ENCODE data around the gene OR1J4. TPM values are rescaled to one million over a fixed set of nuclear protein-coding genes. Genes with fewer than 3 reads are reported as not detected.
"Not testable (repeated sequence)": the region's sequence is repeated elsewhere in the genome, so short reads cannot be mapped to it uniquely, and the experiment has no call there.

Gene OR1J4, protein sequence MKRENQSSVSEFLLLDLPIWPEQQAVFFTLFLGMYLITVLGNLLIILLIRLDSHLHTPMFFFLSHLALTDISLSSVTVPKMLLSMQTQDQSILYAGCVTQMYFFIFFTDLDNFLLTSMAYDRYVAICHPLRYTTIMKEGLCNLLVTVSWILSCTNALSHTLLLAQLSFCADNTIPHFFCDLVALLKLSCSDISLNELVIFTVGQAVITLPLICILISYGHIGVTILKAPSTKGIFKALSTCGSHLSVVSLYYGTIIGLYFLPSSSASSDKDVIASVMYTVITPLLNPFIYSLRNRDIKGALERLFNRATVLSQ
- total RNA-seq = not detected
- long read RNA-seq = 0 reads

DNA sequence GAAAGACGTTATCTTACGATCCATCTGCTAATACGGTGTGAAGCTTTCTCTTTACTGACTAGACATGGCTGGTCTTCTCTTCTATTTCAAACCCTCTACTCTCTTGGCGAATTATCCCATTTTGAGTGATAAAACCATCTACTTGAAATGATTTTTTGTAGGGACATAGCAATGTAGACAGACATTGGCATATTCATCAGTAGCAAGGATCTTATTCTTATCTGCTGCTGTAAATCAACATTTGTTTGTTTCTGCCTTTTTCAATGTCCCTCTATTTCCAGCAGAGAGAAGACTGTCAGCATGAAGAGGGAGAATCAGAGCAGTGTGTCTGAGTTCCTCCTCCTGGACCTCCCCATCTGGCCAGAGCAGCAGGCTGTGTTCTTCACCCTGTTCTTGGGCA, at the start of gene OR1J4:
Gene OR1J4 (plus strand): TSS at position 301 of the 400 bp plus-strand sequence. CDS start 0 bp downstream, at position 301.
- DNase-seq = no peak
- intact Hi-C loops (cut with micrococcal nuclease) = no loop called here
- ATAC-seq = no peak

DNA sequence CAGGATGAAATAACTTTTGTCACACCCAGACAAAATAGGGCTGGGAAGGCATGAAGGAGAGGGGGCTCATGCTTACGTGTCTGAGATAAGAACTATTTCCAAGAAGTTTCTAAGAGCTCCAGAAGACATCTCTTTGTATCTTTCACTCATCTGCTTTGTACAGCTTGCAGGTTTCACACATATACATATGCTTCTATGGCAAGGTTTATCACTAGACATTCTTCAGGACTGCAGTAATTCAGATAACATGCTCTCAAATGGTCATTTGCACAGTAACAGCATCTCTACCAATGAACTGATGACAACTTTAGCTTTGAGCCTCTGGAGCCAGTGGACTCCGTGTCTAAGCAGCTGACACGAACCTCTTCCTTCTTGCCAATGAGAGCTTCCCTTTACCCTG, 44.4 kb upstream of the OR1J4 start:
- intact Hi-C loops (cut with micrococcal nuclease) = no loop called here
- no peak for ATAC-seq

DNA sequence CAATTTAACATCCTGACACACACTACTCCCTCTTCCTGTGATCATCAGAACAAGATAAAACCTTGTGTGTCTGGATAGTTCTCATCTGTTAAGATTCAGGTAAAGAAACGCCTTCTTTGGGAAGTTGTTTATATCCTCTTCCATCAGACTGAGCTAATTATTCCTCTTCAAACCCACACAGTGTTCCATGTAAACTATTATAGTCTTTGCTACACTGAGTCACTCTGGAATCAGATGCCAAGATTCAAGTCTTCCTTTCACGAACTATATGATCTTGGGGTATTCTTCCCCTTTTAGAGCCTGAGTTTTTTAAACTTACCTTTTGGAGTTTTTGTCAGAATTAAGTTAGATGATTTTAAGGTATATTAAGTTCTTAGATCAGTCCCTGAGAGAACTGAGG, 43.2 kb upstream of the OR1J4 start:
- intact Hi-C loops (cut with micrococcal nuclease) = no loop called here
- ATAC-seq (no peak), DNase-seq (no peak)

More for the DNA sequence above, 44.4 kb upstream of the OR1J4 start:
- DNase-seq = no peak

DNA sequence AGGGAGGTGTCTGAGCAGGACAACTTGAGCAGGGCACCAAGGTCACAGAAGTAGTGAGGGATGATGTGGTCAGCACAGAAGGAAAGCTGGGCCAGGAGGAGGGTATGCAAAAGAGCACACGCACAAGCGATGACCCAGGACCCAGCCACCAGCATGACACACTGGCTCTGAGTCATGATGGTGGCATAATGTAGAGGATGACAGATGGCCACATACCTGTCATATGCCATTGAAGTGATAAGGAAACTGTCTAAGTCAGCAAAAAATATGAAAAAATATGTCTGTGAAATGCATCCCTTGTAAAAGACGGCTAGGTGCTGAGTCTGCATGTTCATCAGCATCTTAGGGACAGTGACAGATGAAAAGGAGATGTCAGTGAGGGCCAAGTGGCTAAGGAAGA, 41.6 kb upstream of the OR1J4 start:
- ATAC-seq (no peak), DNase-seq (no peak)
- intact Hi-C loops (cut with micrococcal nuclease) = no loop called here

DNA sequence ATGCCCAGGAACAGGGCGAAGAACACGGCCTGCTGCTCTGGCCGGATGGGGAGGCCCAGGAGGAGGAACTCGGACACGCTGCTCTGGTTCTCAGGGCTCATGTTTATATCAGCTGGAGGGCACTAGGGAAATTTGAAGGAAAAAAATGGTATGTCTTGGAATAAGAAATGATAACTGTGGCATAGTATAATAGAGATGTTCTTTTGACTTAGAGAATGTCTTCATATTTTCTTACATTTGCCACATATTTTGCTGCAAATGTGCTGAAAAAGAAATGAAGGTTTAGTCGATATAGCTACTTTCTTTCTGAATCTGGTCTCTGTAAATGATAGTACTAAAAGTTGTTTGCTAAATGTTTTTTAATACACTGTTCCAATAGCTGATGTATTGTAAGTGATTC, 41.1 kb upstream of the OR1J4 start, which contains the start of gene OR1J1:
Gene OR1J1 (minus strand): TSS at position 101 of the 400 bp plus-strand sequence. CDS start 0 bp downstream, at position 101.
- ATAC-seq = no peak
- intact Hi-C loops (cut with micrococcal nuclease) = no loop called here

DNA sequence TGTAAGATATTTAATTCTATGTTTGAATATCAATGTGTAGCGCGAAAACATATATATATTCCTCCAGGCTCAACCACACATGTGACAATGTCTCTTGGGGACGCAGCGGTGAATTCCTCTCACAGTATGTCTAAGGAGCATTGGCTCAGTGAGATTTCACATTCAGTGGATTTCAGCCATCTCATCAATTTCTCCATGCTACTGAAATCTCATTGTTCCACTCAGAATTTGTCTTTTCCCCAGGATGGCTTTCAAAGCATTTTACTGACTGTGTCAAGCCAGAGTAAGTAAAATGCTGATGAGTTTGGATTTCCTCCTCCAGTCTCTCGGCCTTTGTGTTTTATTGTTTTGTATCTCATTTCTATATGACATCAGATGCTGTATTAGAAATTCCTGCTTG, 39.9 kb upstream of the OR1J4 start:
- DNase-seq = no peak
- intact Hi-C loops (cut with micrococcal nuclease) = no loop called here
- ATAC-seq = no peak

More for the DNA sequence above, 41.1 kb upstream of the OR1J4 start, which contains the start of gene OR1J1:
- DNase-seq = no peak

DNA sequence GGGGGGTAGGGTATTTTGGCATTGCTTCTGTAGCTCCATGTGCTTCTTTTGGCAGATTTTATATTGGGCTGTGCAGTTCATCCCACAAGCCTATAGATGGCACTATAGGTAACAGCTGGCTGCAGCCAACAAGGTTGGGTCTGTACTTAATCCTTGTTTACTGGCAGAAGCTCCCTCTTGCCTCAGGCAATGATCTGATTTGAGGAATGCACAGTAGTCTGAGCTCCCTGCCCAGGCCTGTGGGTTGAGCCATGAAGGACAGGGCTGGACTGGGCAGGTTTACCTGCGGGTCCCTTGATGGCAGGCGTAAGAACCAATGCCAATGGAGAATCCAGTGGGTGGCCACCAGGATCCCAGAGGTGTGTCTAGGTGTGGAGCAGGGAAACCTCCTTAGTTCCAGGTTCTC, 20.1 kb upstream of the OR1J4 start:
- no peak for ATAC-seq
- DNase-seq = no peak
- intact Hi-C loops (cut with micrococcal nuclease) = no loop called here

DNA sequence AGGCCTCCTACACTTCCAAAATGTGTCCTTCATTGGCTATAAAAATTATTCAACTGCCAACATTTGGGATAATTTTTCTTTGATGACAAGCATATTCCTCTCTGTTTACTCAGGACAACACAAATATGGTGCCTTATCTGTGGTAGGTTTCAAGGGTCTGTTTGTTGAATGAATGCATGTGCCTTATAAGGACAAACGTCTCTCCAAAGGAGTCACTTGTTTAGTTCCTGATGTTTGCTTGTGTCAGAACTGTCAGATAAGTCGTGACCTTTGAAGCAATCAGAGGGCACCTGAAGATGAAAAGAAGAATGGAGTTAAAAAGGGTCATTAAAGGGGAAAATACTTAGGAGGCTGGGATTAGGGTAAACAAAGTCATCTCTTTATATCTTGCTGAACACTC, 12.0 kb upstream of the OR1J4 start:
- ATAC-seq (no peak), DNase-seq (no peak)
- intact Hi-C loops (cut with micrococcal nuclease) = no loop called here

DNA sequence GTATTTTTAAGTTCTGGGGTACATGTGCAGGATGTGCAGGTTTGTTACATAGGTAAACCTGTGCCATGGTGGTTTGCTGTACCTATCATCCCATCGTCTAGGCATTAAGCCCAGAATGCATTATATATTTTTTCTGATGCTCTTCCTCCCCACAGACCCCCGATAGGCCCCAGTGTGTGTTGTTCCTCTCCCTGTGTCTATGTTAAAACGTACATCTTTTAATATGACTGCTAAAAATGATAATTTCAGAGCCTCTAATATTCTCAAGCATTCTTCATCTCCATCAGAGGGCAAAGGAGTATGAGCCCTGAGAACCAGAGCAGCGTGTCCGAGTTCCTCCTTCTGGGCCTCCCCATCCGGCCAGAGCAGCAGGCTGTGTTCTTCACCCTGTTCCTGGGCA, 8.4 kb upstream of the OR1J4 start, which contains the start of gene OR1J2:
Gene OR1J2 (plus strand): TSS at position 301 of the 400 bp plus-strand sequence. CDS start 0 bp downstream, at position 301.
- DNase-seq (no peak), ATAC-seq (no peak)
- intact Hi-C loops (cut with micrococcal nuclease) = no loop called here

DNA sequence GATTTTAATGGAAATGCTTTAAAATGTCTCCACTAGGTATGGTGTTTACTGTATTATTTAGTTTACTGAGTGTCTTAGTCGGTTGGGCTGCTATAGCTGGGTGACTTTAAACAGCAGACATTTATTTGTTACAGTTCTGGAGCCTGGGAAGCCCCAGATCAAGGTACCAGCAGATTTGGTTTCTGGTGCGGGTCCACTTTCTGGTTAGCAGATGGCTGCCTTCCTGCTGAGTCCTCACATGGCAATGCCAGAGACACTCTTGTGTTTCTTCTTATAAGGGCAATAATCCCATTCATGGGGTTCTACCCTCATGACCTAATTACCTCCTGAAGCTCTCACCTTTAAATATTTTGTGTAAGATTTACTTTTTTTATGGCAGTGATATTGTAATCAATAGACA, 715 bp upstream of the OR1J4 start:
- no peak for DNase-seq
- intact Hi-C loops (cut with micrococcal nuclease) = no loop called here
- ATAC-seq = no peak

DNA sequence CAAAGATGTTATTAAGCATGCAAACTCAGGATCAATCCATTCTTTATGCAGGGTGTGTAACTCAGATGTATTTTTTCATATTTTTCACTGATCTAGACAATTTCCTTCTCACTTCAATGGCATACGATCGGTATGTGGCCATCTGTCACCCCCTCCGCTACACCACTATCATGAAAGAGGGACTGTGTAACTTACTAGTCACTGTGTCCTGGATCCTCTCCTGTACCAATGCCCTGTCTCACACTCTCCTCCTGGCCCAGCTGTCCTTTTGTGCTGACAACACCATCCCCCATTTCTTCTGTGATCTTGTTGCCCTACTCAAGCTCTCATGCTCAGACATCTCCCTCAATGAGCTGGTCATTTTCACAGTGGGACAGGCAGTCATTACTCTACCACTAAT, 435 bp downstream of the OR1J4 start:
- no peak for ATAC-seq
- intact Hi-C loops (cut with micrococcal nuclease) = no loop called here
- DNase-seq = no peak

DNA sequence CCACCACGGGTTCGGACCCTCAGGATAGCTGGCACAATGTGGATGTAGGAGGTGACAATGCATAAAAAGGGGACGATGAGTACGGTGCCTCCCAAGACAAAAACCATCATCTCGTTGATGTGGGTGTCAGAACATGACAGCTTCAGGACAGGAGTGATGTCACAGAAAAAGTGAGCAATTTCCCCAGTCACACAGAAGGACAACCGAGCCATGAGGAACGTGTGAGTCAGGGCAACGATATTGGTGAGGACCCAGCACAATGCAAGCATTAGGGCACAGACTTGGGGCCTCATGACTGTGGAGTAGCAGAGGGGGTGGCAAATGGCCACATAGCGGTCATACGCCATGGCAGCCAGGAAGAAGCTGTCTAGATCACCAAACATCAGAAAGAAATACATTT, 7.7 kb downstream of the OR1J4 start:
- no peak for DNase-seq
- intact Hi-C loops (cut with micrococcal nuclease) = no loop called here
- no peak for ATAC-seq

DNA sequence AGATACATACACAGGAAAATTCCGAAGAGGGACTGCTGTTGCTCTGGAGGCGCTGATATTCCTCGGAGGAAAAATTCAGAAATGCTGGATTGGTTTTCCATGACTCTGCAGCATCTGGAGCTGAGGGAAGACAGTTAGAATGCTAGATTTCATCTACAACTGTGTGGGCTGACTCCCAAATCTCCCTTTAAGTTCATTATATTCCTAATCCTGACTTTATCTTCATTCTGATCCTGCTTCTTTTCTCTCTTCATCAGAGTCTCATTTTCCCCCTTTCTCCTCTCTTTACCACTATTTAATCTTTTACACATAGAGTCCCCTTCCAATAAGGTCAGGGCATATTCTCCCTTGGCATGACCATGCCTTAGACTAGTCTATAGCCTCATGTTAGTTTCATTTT, 8.3 kb downstream of the OR1J4 start, which contains the start of gene OR1N1:
Gene OR1N1 (minus strand): TSS at position 101 of the 400 bp plus-strand sequence. CDS start 0 bp downstream, at position 101.
- no peak for ATAC-seq
- no peak for DNase-seq
- intact Hi-C loops (cut with micrococcal nuclease) = no loop called here

DNA sequence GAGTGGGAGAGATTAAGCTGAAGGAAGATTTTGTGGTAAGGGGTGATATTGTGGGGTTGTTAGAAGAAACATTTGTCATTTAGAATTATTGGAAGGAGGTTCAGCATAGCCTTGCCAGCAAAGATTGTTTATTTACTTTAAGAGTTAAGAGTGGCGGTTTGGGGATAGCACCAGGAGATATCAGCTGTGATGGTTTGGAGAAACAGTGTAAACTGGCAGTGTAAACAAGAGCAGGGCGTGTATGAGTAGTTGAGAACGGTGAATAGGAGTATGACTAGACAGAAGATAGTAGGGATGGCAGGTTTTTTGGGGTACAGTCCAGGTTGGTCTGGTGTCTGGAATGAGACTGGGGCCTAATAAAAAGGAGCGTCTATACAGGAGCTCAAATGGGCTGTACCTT, 12.2 kb downstream of the OR1J4 start:
- DNase-seq; ATAC-seq; intact Hi-C loops (cut with micrococcal nuclease): not testable (repeated sequence)

DNA sequence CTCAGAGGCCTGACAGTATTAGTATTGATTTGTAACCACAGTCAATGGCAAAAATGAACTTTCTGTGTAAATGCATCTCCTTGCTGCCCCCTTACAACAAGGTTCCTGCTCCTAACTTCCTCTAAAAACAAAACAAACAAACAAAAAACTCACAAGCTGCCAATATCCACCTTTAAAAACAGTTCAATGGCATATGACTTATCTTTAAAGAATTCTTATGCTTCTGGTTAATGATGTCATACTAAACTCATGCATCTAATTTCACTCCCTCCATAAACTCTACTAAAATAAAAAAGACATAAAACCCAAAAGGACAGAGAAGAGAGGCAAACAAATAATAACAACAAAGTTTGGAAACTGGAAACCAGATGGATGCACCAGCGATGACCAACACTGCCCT, 17.2 kb downstream of the OR1J4 start:
- intact Hi-C loops (cut with micrococcal nuclease) = no loop called here
- DNase-seq = no peak
- ATAC-seq = no peak

DNA sequence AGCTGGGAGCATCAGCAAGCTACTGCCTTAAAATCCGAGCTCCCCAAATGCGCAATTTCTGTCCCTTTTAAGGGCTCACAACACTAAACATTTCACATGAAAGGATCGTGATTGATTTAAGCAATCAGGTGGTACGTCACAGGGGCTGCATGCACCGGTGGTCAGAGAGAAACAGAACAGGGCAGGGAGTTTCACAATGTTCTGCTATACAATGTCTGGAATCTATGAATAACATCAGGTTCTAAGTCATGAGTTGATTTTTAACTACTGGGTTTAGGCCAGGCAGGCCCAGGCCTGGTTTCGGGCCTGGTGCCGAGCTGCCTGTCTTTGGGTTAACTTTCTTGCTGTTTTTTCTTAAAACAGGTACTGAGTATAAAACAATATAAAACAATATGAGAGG, 18.1 kb downstream of the OR1J4 start:
- intact Hi-C loops (cut with micrococcal nuclease) = not testable (repeated sequence)

DNA sequence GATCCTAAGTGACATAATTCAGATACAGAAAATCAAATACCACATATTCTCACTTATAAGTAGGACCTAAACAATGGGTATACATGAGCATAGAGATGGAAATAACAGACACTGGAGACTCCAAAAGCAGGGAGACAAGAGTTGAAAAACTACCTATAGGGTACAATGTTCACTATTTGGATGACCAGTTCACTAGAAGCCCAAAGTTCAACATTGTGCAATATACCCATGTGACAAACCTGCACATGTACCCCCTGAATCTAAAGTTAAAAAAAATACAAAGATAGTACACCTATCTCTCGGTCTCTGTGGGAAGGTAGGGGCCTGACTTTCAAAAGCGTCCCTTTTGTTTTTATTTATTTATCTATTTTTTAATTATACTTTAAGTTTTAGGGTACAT, 19.8 kb downstream of the OR1J4 start:
- DNase-seq (no peak), ATAC-seq (no peak)
- intact Hi-C loops (cut with micrococcal nuclease) = no loop called here

More for the DNA sequence above, 18.1 kb downstream of the OR1J4 start:
- DNase-seq, ATAC-seq: not testable (repeated sequence)

DNA sequence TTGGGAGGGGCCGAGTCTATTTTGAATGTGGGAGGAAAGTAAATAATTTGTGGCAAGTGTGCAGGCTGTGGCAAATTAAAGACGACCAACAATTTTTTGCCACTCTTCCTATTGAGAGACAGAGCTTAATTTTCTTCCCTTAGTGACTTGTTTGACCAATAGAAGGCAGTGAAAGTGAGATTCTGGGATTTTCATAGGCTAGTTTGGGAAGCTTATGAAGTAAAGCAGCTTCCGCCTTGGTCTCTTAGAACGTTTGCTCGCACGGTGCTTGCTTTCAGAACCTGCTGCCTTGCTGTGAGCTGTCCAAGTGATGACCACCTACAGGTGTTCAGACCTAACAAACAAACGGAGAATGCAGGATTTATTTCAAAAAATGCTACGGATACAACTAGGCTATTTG, 27.3 kb downstream of the OR1J4 start:
- no peak for ATAC-seq
- intact Hi-C loops (cut with micrococcal nuclease) = no loop called here
- DNase-seq = no peak

DNA sequence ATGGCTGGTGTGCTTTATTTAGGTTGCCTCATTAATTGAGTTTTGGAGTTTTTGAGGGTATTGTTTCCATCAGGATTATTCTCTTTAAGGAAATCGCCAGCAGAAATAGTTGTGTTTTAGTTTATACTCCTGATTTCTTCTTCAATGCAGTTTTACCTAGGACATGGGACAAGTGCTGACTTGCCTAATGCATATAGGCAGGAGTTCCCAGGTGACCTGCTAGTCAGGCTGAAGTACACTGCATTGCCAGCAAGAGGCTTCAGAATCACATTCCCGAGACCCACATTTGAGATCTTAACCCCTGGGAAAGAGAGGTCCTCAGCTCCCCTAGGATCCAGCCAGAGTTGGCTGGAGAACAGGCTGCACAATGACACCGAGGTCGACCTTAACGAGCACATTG, 32.4 kb downstream of the OR1J4 start:
- no peak for ATAC-seq
- intact Hi-C loops (cut with micrococcal nuclease) = no loop called here

DNA sequence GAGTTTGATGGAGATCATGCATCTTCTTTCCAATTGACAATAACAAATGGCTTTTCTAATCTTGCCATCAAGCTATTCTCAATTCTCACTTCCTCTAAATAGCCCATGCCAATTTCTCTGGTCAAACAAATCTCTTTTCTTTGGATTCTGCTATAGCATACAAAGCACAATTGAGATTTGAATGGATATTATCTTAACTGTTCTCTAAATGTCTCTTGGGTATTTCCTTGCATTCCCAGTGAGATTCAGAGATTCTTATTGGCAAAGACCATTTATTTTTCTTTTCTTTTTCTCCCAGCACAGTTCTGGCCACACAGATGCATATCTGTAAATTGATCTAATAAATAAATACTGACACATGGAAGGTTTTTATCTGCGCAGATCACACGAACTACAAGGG, 33.9 kb downstream of the OR1J4 start, which contains the start of gene OR1N2:
Gene OR1N2 (plus strand): TSS at position 301 of the 400 bp plus-strand sequence. CDS start 100 bp downstream, outside the sequence.
- no peak for DNase-seq
- intact Hi-C loops (cut with micrococcal nuclease) = no loop called here
- no peak for ATAC-seq

More for the DNA sequence above, 32.4 kb downstream of the OR1J4 start:
- no peak for DNase-seq

DNA sequence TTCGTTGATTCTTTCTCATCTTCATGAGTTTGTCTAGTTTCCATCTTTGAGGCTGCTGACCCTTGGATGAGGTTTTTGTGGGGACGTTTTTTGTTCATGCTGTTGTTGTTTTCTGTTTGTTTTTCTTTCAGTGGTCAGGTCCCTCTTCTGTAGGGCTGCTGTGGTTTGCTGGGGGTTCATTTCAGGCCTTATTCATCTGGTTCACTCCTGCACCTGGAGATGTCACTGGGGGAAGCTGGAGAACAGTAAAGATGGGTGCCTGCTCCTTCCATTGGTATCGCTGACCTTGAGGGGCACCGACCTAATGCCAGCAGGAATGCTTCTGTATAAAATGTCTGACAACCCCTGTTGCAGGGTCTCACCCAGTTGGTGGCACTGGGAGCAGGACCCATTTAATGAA, 42.5 kb downstream of the OR1J4 start:
- ATAC-seq (no peak), DNase-seq (no peak)
- intact Hi-C loops (cut with micrococcal nuclease) = no loop called here

All from left ventricle myocardium superior (tissue), 1 donor.